Trophoblast cell (in vitro differentiated cells and primary cell): ENCODE measurements around the gene DDAH2.
A peak's percentile ranks its signal among the peaks of the same experiment; 100 is the strongest.

Source experiments
- DNase-seq, 2 donors: peaks; one replicate each; pipeline ENCODE4 v3.0.0-alpha.2; 2016
- H2AFZ ChIP-seq: 2 replicates; pipeline ENCODE4 v1.6.1; 2013; ENCODE audit warnings: low read length, moderate library complexity, mild to moderate bottlenecking; ENCODE audit not compliant: insufficient read depth, poor library complexity
- H2AK5ac ChIP-seq: 2 replicates; pipeline ENCODE4 v1.6.1; 2013; ENCODE audit warnings: mild to moderate bottlenecking, low read length
- H2BK120ac ChIP-seq: 2 replicates; pipeline ENCODE4 v1.6.1; 2013; ENCODE audit warnings: low read length, mild to moderate bottlenecking, moderate library complexity; ENCODE audit not compliant: insufficient read depth, poor library complexity
- H2BK12ac ChIP-seq: 2 replicates; pipeline ENCODE4 v1.6.1; 2013; ENCODE audit warnings: mild to moderate bottlenecking, low read length, moderate library complexity
- H2BK5ac ChIP-seq: 2 replicates; pipeline ENCODE4 v1.6.1; 2013; ENCODE audit warnings: low read length, low read depth, moderate library complexity, mild to moderate bottlenecking; ENCODE audit not compliant: poor library complexity
- H3K14ac ChIP-seq: 2 replicates; pipeline ENCODE4 v1.6.1; 2013; ENCODE audit warnings: mild to moderate bottlenecking, low read length
- H3K18ac ChIP-seq: 2 replicates; pipeline ENCODE4 v1.6.1; 2013; ENCODE audit warnings: mild to moderate bottlenecking, low read length
- H3K23ac ChIP-seq: 2 replicates; pipeline ENCODE4 v1.6.1; 2013; ENCODE audit warnings: low read length
- H3K27ac ChIP-seq: 2 replicates; pipeline ENCODE4 v1.5.1; 2013; ENCODE audit warnings: low read depth, mild to moderate bottlenecking, inconsistent platforms, low read length, moderate library complexity
- H3K27me3 ChIP-seq: 2 replicates; pipeline ENCODE4 v1.6.1; 2013; ENCODE audit warnings: inconsistent platforms, mild to moderate bottlenecking, low read length, moderate library complexity; ENCODE audit not compliant: insufficient read depth
- H3K36me3 ChIP-seq, 2 experiments: 1 replicate in 1 of 2; 2 replicates in 1 of 2; pipeline ENCODE4 v1.6.1; 2013; ENCODE audit warnings: low read length in 2 of 2, mild to moderate bottlenecking in 2 of 2, moderate library complexity in 1 of 2; ENCODE audit not compliant: insufficient read depth in 2 of 2, control insufficient read depth in 1 of 2
- H3K4ac ChIP-seq: 2 replicates; pipeline ENCODE4 v1.6.1; 2013; ENCODE audit warnings: low read depth, mild to moderate bottlenecking, low read length, moderate library complexity
- H3K4me1 ChIP-seq, 2 experiments: 1 replicate in 1 of 2; 2 replicates in 1 of 2; pipeline ENCODE4 v1.6.1; 2013; ENCODE audit warnings: low read length in 2 of 2, mild to moderate bottlenecking in 2 of 2, moderate library complexity in 1 of 2; ENCODE audit not compliant: insufficient read depth in 2 of 2, control insufficient read depth in 1 of 2
- H3K4me2 ChIP-seq: 2 replicates; pipeline ENCODE4 v1.6.1; 2013; ENCODE audit warnings: inconsistent platforms, mild to moderate bottlenecking, low read length, moderate library complexity
- H3K4me3 ChIP-seq: 2 replicates; pipeline ENCODE4 v1.5.1; 2013; ENCODE audit warnings: mild to moderate bottlenecking, low read depth, low read length, inconsistent platforms
- H3K79me1 ChIP-seq: one replicate; pipeline ENCODE4 v1.6.1; 2013; ENCODE audit warnings: low read length
- H3K79me2 ChIP-seq: 2 replicates; pipeline ENCODE4 v1.6.1; 2013; ENCODE audit warnings: low read length, mild to moderate bottlenecking; ENCODE audit not compliant: control insufficient read depth, insufficient read depth, poor library complexity
- H3K9ac ChIP-seq: 2 replicates; pipeline ENCODE4 v1.6.1; 2013; ENCODE audit warnings: mild to moderate bottlenecking, low read length
- H3K9me3 ChIP-seq: 2 replicates; pipeline ENCODE4 v1.6.1; 2013; ENCODE audit warnings: low read depth, mild to moderate bottlenecking, control low read depth, inconsistent platforms, low read length; ENCODE audit not compliant: insufficient read depth
- H4K12ac ChIP-seq: 2 replicates; pipeline ENCODE4 v1.6.1; 2013; ENCODE audit warnings: low read depth, mild to moderate bottlenecking, low read length, moderate library complexity
- H4K8ac ChIP-seq: 2 replicates; pipeline ENCODE4 v1.6.1; 2013; ENCODE audit warnings: low read depth, mild to moderate bottlenecking, low read length, moderate library complexity
- H4K91ac ChIP-seq: one replicate; pipeline ENCODE4 v1.6.1; 2013; ENCODE audit warnings: low read depth, mild to moderate bottlenecking, low read length, moderate library complexity
- WGBS: extraction: QIAGEN DNeasy Blood & Tissue Kit; methylation state at CpG from one replicate; pipeline ENCODE4 v1.1.7; 2013; ENCODE audit warnings: missing lambda C conversion rate; ENCODE audit not compliant: insufficient read length, insufficient coverage; ENCODE audit errors: extremely low coverage; 5-methylcytosine and 5-hydroxymethylcytosine counted together

Gene DDAH2

DNA sequence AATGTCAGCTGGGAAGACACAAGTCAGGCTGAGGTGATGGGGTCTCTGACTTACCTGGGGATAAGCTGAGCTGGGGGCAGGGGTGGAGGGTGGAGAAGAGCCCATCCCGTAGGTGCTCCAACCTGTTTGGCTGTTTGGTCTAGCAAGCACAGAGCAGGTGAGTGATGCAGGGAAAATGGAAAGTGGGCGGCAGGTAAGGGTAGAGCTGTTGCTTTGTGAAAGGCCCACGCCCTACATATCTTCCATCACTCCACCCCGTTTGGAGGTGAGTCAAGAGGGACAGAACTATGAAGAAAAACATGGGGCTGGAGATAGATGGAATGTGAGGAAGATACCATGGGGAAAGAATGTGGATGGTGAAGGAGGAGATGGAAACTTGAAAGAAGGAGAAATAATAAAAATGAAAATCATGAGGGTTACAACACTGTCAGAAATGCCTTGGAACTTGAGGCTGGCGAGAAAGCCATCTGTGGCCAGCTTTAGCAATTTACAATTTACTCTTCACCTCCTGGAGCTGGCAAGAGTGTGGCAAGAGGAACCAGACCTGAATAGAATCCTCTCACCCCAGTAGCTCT, 8.8 kb downstream of the DDAH2 start:
- Histone ChIP-seq H3K79me2 (no peaks in the 10 kb centered on the region), H2BK5ac (no peak overlapping the region), H3K9me3 (no peaks in the 10 kb centered on the region), H4K12ac (no peak overlapping the region), H3K9ac (no peak overlapping the region), H3K23ac (no peak overlapping the region), H3K4ac (no peak overlapping the region), H2BK12ac (no peak overlapping the region), H3K18ac (no peak overlapping the region), H2BK120ac (no peak overlapping the region), H3K36me3 (peaks cover 0 to 2% of the 10 kb centered on the region in 2 experiments), H3K4me1 (peaks cover 17 to 23% of the 10 kb centered on the region in 2 experiments), H2AK5ac (no peak overlapping the region), H2AFZ (no peak overlapping the region), H3K4me2 (no peak overlapping the region), H3K27ac (peak overlapping the region; percentile 3), H3K4me3 (no peak overlapping the region), H3K27me3 (no peaks in the 10 kb centered on the region), H4K8ac (no peak overlapping the region), H3K79me1 (peaks cover 3% of the 10 kb centered on the region), H3K14ac (no peak overlapping the region), H4K91ac (peak overlapping the region; percentile 3)
- peak; percentile 95 to 97 for DNase-seq
- no CpG with 5 or more reads among the region's 5 CpGs for WGBS

DNA sequence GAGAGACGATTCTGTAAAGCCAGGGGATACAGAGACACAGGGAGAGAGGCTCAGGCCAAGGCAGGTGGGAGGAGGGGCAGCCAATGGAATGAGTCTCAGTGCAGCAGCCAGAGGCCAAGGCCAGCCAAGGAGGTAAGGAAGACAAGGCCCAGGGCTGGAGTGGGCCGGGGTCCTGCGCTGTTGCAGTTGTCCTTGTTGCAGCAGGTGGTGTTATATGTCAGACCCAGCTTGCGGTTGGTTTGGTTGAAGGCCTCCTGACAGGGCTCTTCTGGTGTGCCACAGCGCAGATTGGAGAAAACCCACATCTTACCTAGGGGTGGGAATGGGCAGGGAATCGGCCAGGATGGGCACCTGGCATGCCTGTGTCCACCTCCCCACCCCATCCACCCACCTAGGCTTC, 10.1 kb downstream of the DDAH2 start:
- H4K8ac ChIP-seq = peak overlapping the region; percentile 6
- H3K36me3 ChIP-seq = no peaks in the 10 kb centered on the region
- no peak overlapping the region for H3K4me3 ChIP-seq
- H3K27ac ChIP-seq = no peak overlapping the region
- no peak overlapping the region for H3K9ac ChIP-seq
- peak overlapping the region; percentile 82 for H4K91ac ChIP-seq
- peak overlapping the region; percentile 37 for H2BK12ac ChIP-seq
- peaks cover 3% of the 10 kb centered on the region for H3K79me1 ChIP-seq
- DNase-seq = no peak
- H3K9me3 ChIP-seq = no peaks in the 10 kb centered on the region
- H3K4me1 ChIP-seq = peaks cover 21 to 27% of the 10 kb centered on the region in 2 experiments
- WGBS = no CpG with 5 or more reads among the region's 6 CpGs
- no peaks in the 10 kb centered on the region for H3K27me3 ChIP-seq
- peak overlapping the region; percentile 6 for H2AK5ac ChIP-seq
- no peak overlapping the region for H3K18ac ChIP-seq
- no peak overlapping the region for H3K4ac ChIP-seq
- no peak overlapping the region for H2AFZ ChIP-seq
- H2BK5ac ChIP-seq = no peak overlapping the region
- no peaks in the 10 kb centered on the region for H3K79me2 ChIP-seq
- H4K12ac ChIP-seq = no peak overlapping the region
- peak overlapping the region; percentile 33 for H2BK120ac ChIP-seq
- H3K23ac ChIP-seq = no peak overlapping the region
- no peak overlapping the region for H3K4me2 ChIP-seq
- H3K14ac ChIP-seq = peak overlapping the region; percentile 21

GRCh38 chr6:31718265-31718664, 10.8 kb downstream of the DDAH2 start:
- Histone ChIP-seq H4K8ac (no peak overlapping the region), H3K14ac (no peak overlapping the region), H2AK5ac (no peak overlapping the region), H3K79me2 (no peaks in the 10 kb centered on the region), H3K4me1 (peaks cover 27 to 29% of the 10 kb centered on the region in 2 experiments), H3K23ac (no peak overlapping the region), H4K12ac (no peak overlapping the region), H3K27me3 (no peaks in the 10 kb centered on the region), H2BK12ac (no peak overlapping the region), H3K4ac (no peak overlapping the region), H3K79me1 (peaks cover 5% of the 10 kb centered on the region), H2AFZ (no peak overlapping the region), H2BK120ac (no peak overlapping the region), H3K18ac (no peak overlapping the region), H3K4me3 (no peak overlapping the region), H3K27ac (peak overlapping the region; percentile 13), H3K9ac (no peak overlapping the region), H3K9me3 (no peaks in the 10 kb centered on the region), H3K36me3 (no peaks in the 10 kb centered on the region), H3K4me2 (no peak overlapping the region), H4K91ac (no peak overlapping the region), H2BK5ac (no peak overlapping the region)
- DNase-seq = peak; percentile 81 to 94
- no CpG with 5 or more reads among the region's 1 CpG for WGBS

GRCh38 chr6:31717499-31718222, 11.4 kb downstream of the DDAH2 start:
- Histone ChIP-seq H3K27me3 (no peaks in the 10 kb centered on the region), H2BK5ac (no peak overlapping the region), H3K4me2 (no peak overlapping the region), H3K9ac (no peak overlapping the region), H3K4ac (no peak overlapping the region), H2AFZ (no peak overlapping the region), H4K91ac (peak overlapping the region; percentile 56), H3K4me1 (peaks cover 27 to 29% of the 10 kb centered on the region in 2 experiments), H2BK12ac (peak overlapping the region; percentile 34), H4K12ac (no peak overlapping the region), H4K8ac (no peak overlapping the region), H3K27ac (peak overlapping the region; percentile 23), H3K9me3 (no peaks in the 10 kb centered on the region), H2BK120ac (no peak overlapping the region), H2AK5ac (no peak overlapping the region), H3K23ac (no peak overlapping the region), H3K14ac (no peak overlapping the region), H3K79me2 (no peaks in the 10 kb centered on the region), H3K36me3 (no peaks in the 10 kb centered on the region), H3K79me1 (peaks cover 5% of the 10 kb centered on the region), H3K18ac (no peak overlapping the region), H3K4me3 (no peak overlapping the region)
- DNase-seq = peak; percentile 86 to 87
- WGBS = no CpG with 5 or more reads among the region's 10 CpGs
